Mesodermal cell (in vitro differentiated cells): Measurements from ENCODE around the gene SMARCC2.

Source experiments
- H3K27ac ChIP-seq: 2 replicates; pipeline ENCODE4 v1.7.0; 2013; ENCODE audit warnings: mild to moderate bottlenecking, low read depth, low read length, moderate library complexity; ENCODE audit not compliant: severe bottlenecking
- H3K36me3 ChIP-seq: 2 replicates; pipeline ENCODE4 v1.7.1; 2013; ENCODE audit warnings: mild to moderate bottlenecking, low read length, moderate library complexity; ENCODE audit not compliant: control insufficient read depth, insufficient read depth
- H3K4me1 ChIP-seq: one replicate; pipeline ENCODE4 v1.7.1; 2013; ENCODE audit warnings: mild to moderate bottlenecking, low read length; ENCODE audit not compliant: insufficient read depth, control insufficient read depth, poor library complexity, severe bottlenecking
- H3K4me3 ChIP-seq: 2 replicates; pipeline ENCODE4 v1.7.0; 2013; ENCODE audit warnings: low read length, control low read depth, mild to moderate bottlenecking; ENCODE audit not compliant: insufficient read depth, poor library complexity, severe bottlenecking; ENCODE audit errors: extremely low read depth
- H3K9me3 ChIP-seq: 2 replicates; pipeline ENCODE4 v1.7.1; 2013; ENCODE audit warnings: mild to moderate bottlenecking, low read length, moderate library complexity; ENCODE audit not compliant: control insufficient read depth
- WGBS, 2 experiments: methylation state at CpG; one replicate each; pipeline ENCODE4 v1.1.5; 2013; ENCODE audit warnings: missing lambda C conversion rate in 2 of 2; ENCODE audit not compliant: insufficient coverage in 2 of 2; 5-methylcytosine and 5-hydroxymethylcytosine counted together

SMARCC2 gene

DNA sequence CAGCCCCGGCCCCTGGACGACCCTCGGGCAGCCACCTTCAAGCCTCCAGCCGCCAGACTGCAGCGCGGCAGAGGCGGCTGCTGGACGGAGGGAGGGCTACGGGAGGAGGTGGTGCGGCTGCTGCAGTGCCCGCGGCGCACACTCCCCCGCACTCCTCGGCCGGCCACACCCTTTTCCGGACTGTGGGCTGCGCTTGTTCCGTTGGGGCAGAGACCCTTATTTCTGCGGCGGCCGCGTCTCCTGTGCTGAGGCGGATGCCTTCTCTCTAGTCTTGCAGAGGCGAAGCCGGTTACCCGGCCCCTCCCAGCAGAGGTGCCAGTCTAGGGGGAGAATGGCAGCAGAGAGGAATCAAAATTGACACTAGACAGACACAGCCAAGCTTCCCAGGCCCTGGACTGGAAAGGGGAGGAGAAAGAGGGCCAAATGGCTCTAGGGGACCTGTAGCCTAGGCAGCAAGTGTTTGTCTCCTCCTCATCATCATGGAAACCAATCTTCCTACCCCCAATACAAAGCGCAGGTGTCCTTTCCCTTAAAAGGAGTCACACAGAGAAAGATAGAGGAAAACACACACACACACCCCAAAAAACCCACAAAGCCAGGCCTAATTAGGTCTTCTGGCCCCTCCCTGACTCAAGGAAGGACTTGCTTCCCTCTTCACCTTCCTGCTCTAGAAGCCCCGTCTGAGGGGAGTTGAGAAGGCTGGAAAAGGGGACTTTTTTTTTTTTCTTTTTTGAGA, 59.9 kb downstream of the SMARCC2 start:
- Histone ChIP-seq H3K36me3 (peaks cover 43% of the 10 kb centered on the region), H3K4me1 (peaks cover 21% of the 10 kb centered on the region), H3K4me3 (peak overlapping the region; percentile 82), H3K27ac (peak overlapping the region; percentile 64), H3K9me3 (no peaks in the 10 kb centered on the region)
- 0% methylated on average over 9 to 14 of the region's 29 CpGs for WGBS, 2 experiments

DNA sequence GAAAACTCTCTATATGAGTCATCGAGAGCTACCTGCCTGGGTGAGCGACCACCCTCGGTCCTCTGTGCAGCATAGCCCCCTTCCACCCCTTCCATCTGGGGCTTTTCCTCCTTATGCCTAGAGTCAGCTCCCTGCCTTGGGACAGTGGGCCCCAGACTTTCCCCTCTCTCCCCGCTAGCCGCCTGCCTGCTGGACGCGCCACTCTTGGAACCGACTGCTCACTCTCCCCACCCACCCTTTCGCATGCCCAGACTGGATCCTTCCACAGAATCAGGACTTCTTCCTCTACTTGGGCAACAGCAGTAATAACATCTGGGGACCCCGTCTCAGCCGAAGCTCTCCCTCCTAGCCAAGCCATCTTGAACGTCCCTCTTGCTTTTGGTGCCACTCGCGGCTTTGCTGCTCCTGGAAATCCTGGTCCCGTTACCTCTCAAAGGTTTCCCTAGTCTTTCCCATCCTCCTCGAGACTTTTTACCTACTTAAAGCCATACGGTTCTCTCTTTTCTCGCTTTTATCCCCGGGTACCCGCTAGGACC, 60.5 kb downstream of the SMARCC2 start:
- H3K27ac ChIP-seq: peak overlapping the region; percentile 69
- peak overlapping the region; percentile 82 for H3K4me3 ChIP-seq
- peaks cover 21% of the 10 kb centered on the region for H3K4me1 ChIP-seq
- no peaks in the 10 kb centered on the region for H3K9me3 ChIP-seq
- H3K36me3 ChIP-seq: peaks cover 37% of the 10 kb centered on the region
- 0 to 1% methylated on average over 13 to 15 of the region's 20 CpGs for WGBS, 2 experiments

DNA sequence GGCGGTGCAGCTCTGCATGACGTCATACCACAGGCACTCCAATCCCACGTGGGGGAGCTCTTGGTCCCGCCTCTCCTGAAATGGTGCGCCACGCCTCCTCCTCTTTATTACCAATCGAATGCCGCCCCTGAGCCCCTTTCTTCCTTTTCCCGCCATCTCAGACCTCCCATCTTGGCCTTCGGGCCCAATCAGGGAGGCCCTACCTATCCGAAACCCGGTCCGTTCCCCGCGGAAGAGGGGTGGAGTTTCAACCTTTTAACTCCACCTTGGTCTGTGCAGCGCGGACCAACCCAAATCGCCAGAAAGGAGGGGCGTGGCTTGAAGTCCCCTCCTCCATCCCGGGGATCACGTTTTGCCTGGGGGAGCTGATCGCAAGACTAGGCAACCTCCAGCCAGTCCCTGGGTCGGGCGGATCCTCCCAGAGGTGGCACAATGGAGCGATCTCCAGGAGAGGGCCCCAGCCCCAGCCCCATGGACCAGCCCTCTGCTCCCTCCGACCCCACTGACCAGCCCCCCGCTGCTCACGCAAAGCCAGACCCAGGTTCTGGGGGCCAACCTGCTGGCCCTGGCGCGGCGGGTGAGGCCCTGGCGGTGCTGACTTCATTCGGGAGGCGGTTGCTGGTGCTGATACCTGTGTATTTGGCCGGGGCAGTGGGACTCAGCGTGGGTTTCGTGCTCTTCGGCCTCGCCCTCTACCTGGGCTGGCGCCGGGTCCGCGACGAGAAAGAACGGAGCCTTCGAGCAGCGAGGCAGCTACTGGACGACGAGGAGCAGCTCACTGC, 61.2 kb downstream of the SMARCC2 start, which contains the start of gene ESYT1:
TSS of gene ESYT1 (plus strand) at position 380 of the 782 bp plus-strand sequence. CDS start at position 433, 53 bp downstream.
- H3K27ac ChIP-seq: peak within 1 kb of the TSS; percentile 93
- 0% methylated on average over 44 to 47 of the region's 49 CpGs for WGBS, 2 experiments
- H3K4me3 ChIP-seq: peak within 1 kb of the TSS; percentile 82
- H3K9me3 ChIP-seq: no peaks in the 10 kb centered on the region
- peaks cover 21% of the 10 kb centered on the region for H3K4me1 ChIP-seq
- H3K36me3 ChIP-seq: peaks cover 30% of the 10 kb centered on the region

DNA sequence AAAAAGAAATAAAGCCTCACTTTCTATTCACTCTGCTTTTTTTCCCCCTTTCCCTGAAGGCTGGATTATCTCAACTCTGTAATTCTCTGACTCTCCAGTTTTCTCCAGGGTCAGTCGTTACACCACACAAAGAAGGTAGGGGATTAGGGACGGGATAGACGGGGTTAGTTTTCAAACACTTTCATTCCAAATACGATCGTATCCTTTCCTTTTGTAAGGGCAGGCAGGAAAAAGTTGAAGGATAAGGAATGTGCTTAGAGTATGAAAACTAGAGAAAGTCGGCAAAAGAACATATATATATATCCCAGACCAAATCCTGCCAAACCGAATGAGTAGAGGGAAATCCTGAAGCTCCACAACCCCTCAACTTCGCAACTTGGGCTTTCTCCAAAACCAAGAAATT, 61.8 kb downstream of the SMARCC2 start:
- Histone ChIP-seq H3K36me3 (peaks cover 24% of the 10 kb centered on the region), H3K9me3 (no peaks in the 10 kb centered on the region), H3K4me1 (peaks cover 21% of the 10 kb centered on the region), H3K4me3 (peak overlapping the region; percentile 82), H3K27ac (peak overlapping the region; percentile 93)
- WGBS, 2 experiments: 0 to 5% methylated on average over 1 to 2 of the region's 8 CpGs

DNA sequence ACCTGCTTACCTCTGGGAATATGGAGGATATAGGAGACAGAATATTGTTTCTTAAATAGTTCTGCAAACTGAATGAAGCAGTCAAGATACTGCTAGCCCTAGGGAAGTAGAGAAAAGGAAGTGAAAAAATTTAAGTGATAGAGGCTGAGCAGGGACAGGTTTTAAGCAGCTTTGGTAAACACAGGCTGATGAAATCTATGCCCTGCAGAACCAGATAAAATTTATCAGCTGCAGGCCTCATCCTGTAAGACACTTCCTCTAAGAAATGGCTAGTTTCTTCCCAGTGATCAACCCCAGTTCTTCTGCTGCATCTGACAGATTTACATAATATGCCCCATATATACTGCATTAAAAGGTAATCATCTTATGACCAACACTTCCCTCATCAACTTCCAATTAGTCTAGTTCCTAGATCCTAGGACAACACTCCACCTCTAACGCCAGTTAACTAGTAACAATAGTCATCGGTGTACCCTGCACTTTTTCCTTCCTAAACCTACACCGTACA, 62.5 kb downstream of the SMARCC2 start:
- peak overlapping the region; percentile 82 for H3K4me3 ChIP-seq
- 95 to 100% methylated on average over 3 of the region's 3 CpGs for WGBS, 2 experiments
- H3K27ac ChIP-seq: peak overlapping the region; percentile 93
- H3K4me1 ChIP-seq: peaks cover 21% of the 10 kb centered on the region
- H3K36me3 ChIP-seq: peaks cover 21% of the 10 kb centered on the region
- H3K9me3 ChIP-seq: no peaks in the 10 kb centered on the region

DNA sequence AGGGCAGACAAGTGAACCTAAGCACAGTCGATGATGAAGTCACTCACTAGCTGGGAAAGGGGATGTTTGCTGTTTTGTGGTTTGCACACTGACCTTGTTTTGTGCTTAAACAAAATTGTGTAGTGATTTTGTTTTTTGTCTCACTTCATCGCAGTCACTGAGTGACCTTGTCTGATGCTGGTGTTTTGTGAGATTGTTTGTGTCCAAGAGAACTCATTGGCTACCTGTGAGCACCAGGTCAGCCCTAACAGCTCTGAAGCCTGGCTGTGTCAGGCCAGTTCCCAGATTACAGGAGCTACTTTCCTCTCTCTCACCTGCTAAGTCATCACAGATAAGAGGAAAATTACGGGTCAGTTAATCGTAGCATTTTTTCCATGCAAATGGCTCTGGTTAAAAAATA, 65.2 kb downstream of the SMARCC2 start:
- H3K4me3 ChIP-seq: no peak overlapping the region
- H3K27ac ChIP-seq: no peak overlapping the region
- 100% methylated on average over 2 to 4 of the region's 4 CpGs for whole genome bisulfite sequencing, 2 experiments

DNA sequence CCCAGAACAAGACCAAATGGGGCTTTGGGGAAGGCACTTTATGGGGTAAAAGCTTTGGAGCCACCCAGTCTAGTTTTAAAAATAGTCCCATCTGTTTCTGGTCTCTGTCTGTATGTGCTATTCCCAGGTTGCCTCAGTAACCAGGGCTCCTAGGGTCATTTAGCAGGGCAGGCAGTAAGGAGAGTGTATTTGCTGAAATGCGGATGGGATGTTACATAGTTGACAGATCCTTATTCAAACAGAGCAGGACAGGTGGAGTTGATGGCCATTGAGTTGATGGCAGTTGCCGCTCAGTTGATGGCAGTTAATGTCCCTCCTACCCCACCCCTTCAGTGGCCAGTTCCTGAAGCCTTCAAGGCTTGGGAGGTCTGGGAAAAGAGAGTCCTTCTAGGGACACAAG, 66.6 kb downstream of the SMARCC2 start:
- H3K4me1 ChIP-seq: peaks cover 31% of the 10 kb centered on the region
- H3K9me3 ChIP-seq: no peaks in the 10 kb centered on the region
- H3K4me3 ChIP-seq: no peak overlapping the region
- H3K36me3 ChIP-seq: peaks cover 22% of the 10 kb centered on the region
- no peak overlapping the region for H3K27ac ChIP-seq
- 75 to 100% methylated on average over 1 to 2 of the region's 2 CpGs for WGBS, 2 experiments

More for the DNA sequence above, 65.2 kb downstream of the SMARCC2 start:
- Histone ChIP-seq H3K36me3 (peaks cover 21% of the 10 kb centered on the region), H3K4me1 (peaks cover 24% of the 10 kb centered on the region), H3K9me3 (no peaks in the 10 kb centered on the region)

DNA sequence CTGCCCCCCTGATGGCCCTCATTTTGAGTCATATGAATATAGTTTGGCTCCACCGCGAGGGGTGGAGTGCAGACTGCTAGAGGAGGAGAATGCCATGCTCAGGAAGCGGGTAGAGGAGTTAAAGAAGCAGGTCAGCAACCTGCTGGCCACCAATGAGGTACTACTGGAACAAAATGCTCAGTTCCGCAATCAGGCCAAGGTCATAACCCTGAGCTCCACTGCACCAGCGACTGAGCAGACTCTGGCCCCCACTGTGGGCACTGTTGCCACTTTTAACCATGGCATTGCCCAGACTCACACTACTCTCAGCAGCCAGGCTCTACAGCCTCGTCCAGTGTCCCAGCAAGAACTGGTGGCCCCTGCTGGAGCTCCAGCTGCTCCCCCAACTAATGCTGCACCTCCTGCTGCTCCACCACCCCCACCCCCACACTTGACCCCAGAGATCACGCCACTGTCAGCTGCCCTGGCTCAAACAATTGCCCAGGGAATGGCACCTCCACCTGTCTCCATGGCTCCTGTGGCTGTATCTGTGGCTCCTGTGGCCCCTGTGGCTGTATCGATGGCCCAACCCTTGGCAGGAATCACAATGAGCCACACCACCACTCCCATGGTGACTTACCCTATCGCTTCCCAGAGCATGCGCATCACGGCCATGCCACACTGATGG, 67.9 kb downstream of the SMARCC2 start:
- peaks cover 19% of the 10 kb centered on the region for H3K4me1 ChIP-seq
- 96 to 98% methylated on average over 9 to 11 of the region's 11 CpGs for WGBS, 2 experiments
- H3K27ac ChIP-seq: no peak overlapping the region
- no peak overlapping the region for H3K4me3 ChIP-seq
- peaks cover 28% of the 10 kb centered on the region for H3K36me3 ChIP-seq
- H3K9me3 ChIP-seq: no peaks in the 10 kb centered on the region

DNA sequence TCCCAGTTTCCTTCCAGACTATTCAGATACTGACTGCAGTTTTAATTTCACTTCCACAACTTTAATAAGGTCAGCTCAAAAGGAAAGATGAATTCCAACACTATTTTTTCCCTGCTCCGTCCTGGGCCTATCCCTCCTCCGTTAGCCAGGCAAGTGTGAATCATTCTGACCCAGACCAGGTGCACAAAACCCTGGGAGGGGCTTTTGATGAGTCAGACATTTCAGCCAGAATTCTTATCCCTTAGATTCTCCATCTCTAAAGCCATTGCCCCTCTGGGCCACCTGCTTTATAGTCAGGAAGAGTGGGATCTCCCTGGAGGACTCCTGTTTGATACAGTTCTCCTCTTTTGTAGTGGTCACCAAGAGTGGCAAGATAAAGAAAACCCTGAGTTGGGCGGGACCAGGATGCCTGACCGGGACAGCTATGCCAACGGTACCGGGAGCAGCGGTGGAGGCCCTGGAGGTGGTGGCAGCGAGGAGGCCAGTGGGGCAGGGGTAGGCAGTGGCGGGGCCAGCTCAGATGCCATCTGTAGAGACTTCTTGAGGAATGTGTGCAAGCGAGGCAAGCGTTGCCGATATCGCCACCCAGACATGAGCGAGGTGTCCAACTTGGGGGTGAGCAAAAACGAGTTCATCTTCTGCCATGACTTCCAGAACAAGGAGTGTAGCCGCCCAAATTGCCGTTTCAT, 69.0 kb downstream of the SMARCC2 start:
- Histone ChIP-seq H3K9me3 (peaks cover 2% of the 10 kb centered on the region), H3K4me1 (peaks cover 17% of the 10 kb centered on the region), H3K27ac (no peak overlapping the region), H3K36me3 (peaks cover 28% of the 10 kb centered on the region), H3K4me3 (no peak overlapping the region)
- WGBS, 2 experiments: 96 to 98% methylated on average over 16 to 17 of the region's 17 CpGs

DNA sequence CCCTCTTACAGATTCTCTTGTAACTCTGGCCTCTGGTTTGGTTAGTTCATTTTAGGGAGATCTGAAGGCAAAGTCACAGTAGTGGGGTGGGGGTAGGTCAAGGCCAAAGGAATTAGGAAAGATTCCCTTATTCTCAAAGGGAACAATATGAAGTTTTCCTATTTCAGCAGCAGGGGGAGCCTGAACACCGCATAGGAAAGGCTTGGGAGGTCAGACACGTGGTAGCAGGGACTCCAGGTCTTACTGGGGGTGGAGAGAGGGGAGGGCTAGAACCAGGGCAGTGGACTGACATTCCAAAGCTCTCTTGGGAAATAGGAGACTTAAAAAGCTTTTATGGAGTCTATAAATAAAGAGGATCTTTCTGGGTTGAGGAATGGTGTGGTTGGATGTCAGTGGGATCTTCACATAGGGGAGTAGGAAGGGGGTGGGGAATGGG, 69.9 kb downstream of the SMARCC2 start:
- Histone ChIP-seq H3K4me3 (peak overlapping the region; percentile 86), H3K4me1 (peaks cover 17% of the 10 kb centered on the region), H3K9me3 (peaks cover 4% of the 10 kb centered on the region), H3K27ac (peak overlapping the region; percentile 38), H3K36me3 (peaks cover 28% of the 10 kb centered on the region)
- 0% methylated on average over 2 of the region's 2 CpGs for WGBS, 2 experiments
